ENCODE data around the gene ZNF488.

The ZNF488 gene

GRCh38 chr10:47330366-47330765 is 53.7 kb downstream of the ZNF488 start:
- DNase-seq (ENCODE audit: low read depth) = no peak

- DNase-seq (ENCODE audit: low read depth) = no peak
Measured at GRCh38 chr10:47329855-47330254, 54.2 kb downstream of the ZNF488 start.

- DNase-seq (ENCODE audit: low read depth) = no peak
Measured at GRCh38 chr10:47326927-47327330, 57.2 kb downstream of the ZNF488 start.

DNA sequence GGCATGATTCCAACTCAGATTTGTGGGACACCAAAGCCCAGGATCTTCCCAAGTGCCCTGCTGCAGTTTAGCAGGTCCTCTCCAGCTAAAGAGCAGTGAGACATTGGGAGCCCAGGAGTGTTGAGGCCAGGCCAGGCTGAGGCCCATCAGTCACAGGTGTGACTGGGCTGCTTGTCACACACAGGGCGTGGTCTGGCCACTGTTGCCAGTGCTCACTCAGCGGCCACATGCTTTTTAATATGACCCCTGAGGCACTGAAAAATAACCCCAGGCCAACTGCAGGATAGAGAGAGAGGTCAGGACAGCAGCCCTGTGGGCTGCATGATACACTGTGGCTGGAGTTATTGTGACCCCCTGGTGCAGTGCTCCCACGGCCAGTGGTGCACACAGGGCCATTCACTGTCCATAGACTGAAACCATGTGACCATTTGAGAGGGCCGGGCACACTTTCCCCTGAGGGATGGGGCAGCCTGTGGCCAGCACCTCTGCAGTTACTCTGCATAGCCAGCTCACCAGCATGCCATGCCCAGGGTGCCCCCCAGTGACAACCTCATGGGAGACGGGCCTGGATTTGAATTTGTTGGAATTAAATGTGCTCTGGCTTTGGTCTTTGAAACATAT is 57.7 kb downstream of the ZNF488 start:
- DNase-seq (ENCODE audit: low read depth) = no peak

- no peak for DNase-seq (ENCODE audit: low read depth)
Measured at GRCh38 chr10:47325303-47326291, 58.5 kb downstream of the ZNF488 start.

DNA sequence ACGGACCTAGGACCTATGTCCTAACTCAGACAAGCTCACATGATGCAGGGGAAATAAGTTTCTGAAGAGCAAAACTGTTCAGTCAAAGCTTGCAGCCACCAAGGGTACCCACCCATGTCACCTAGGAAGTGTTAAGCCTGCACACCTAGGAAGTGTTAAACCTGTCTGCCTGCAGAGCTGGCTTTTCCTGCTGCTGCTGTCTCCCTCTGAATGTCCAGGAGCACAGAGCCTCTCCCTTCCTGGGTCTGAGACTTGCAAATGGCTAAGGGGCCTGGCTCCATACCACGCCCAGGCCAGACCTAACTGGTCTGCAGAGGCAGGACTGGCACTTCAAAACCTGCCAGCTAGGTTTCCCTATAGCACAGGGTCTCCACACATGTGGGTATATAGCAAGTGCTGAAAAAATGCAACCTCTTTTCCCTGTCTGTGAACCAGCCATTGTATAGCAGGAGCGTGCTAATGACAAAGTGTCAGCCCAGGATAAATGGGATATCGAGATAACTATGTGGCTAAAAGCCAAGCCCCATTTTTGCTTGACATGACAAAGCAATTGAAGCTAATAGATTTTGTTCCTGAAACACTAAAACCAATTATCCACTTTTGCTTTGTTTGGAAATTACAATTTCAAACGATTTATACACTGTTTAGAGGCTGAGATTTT is 60.3 kb downstream of the ZNF488 start:
- no peak for DNase-seq (ENCODE audit: low read depth)

- no peak for DNase-seq (ENCODE audit: low read depth)
Measured at GRCh38 chr10:47323087-47323486, 61.0 kb downstream of the ZNF488 start.

GRCh38 chr10:47322300-47323061 is 61.6 kb downstream of the ZNF488 start, which contains the start of gene GDF2:
Gene GDF2, plus strand, starts transcription at chr10:47322454. Its CDS starts 215 bp downstream, at chr10:47322669.
- no peak for DNase-seq (ENCODE audit: low read depth)

GRCh38 chr10:47321521-47322195 is 62.4 kb downstream of the ZNF488 start:
- no peak for DNase-seq (ENCODE audit: low read depth)

GRCh38 chr10:47320812-47321211 is 63.3 kb downstream of the ZNF488 start:
- DNase-seq (ENCODE audit: low read depth) = no peak

GRCh38 chr10:47319784-47320183 is 64.3 kb downstream of the ZNF488 start:
- DNase-seq (ENCODE audit: low read depth) = no peak

GRCh38 chr10:47318706-47319105 is 65.4 kb downstream of the ZNF488 start:
- DNase-seq (ENCODE audit: low read depth) = no peak

DNA sequence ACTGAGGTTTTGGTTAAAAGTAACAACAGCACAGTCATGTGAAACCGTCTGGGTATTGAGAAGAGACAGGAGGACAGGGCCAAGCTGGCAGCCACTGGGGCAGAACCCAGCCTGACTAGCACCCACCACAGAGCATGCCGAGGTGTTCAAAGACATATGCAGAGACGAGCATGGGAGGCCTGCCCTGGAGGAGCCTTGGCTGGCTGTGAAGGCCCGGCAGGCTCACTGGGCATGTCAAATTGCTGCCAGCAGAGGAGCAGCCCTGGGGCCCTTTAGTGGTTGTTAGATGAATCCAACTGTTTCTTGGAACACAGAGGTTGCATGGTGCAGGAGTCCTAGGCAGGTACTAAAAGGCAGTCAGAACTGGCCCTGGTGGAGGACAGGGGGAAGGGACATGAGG is 66.8 kb downstream of the ZNF488 start:
- DNase-seq (ENCODE audit: low read depth) = no peak

GRCh38 chr10:47316131-47316530 is 68.0 kb downstream of the ZNF488 start:
- no peak for DNase-seq (ENCODE audit: low read depth)

All from stimulated activated CD8-positive, alpha-beta memory T cell treated with anti-CD3 and anti-CD28 coated beads, Interleukin-4, amount 100 ng/mL, for 24 hours (primary cell).